Measurements from ENCODE around the gene POLR3H.

The POLR3H gene

GRCh38 chr22:41538583-41538982, 5.7 kb downstream of the POLR3H start:
- no peak overlapping the region for H3K4me3 ChIP-seq (ENCODE audit: low read depth, low read length)
- DNase-seq (ENCODE audit: low read depth): no peak
- TF ChIP-seq CTCF (IDR thresholded peaks at IDR 0.05; ENCODE audit: control insufficient read depth, extremely low read depth, insufficient read depth): no peak

- DNase-seq (ENCODE audit: low read depth): no peak
- H3K4me3 ChIP-seq (ENCODE audit: low read depth, low read length): no peak overlapping the region
- TF ChIP-seq CTCF (IDR thresholded peaks at IDR 0.05; ENCODE audit: control insufficient read depth, extremely low read depth, insufficient read depth): no peak
These were observed 7.1 kb downstream of the POLR3H start for GRCh38 chr22:41537203-41537602.

- DNase-seq (ENCODE audit: low read depth): no peak
- TF ChIP-seq CTCF (IDR thresholded peaks at IDR 0.05; ENCODE audit: control insufficient read depth, extremely low read depth, insufficient read depth): no peak
- no peak overlapping the region for H3K4me3 ChIP-seq (ENCODE audit: low read depth, low read length)
These were observed 9.0 kb downstream of the POLR3H start for GRCh38 chr22:41535244-41535643.

DNA sequence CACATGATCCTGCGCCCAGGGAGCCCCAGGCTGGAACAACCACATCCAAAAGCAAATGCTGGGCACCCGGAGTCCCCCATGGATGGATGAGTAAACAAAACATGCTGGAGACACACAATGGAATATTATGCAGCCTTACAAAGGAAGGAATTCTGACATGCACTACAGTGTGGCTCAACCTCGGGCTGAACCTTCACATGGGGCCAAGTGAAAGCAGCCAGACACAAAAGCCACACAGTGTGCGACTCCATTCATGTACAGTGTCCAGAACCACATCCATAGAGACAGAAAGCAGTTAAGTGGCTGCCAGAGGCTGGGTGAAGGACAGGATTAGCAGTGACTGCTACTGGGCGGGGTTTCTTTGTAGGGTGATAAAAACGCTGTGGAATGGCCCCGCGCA, 10.1 kb downstream of the POLR3H start:
- no peak for TF ChIP-seq CTCF (IDR thresholded peaks at IDR 0.05; ENCODE audit: control insufficient read depth, extremely low read depth, insufficient read depth)
- DNase-seq (ENCODE audit: low read depth): no peak

DNA sequence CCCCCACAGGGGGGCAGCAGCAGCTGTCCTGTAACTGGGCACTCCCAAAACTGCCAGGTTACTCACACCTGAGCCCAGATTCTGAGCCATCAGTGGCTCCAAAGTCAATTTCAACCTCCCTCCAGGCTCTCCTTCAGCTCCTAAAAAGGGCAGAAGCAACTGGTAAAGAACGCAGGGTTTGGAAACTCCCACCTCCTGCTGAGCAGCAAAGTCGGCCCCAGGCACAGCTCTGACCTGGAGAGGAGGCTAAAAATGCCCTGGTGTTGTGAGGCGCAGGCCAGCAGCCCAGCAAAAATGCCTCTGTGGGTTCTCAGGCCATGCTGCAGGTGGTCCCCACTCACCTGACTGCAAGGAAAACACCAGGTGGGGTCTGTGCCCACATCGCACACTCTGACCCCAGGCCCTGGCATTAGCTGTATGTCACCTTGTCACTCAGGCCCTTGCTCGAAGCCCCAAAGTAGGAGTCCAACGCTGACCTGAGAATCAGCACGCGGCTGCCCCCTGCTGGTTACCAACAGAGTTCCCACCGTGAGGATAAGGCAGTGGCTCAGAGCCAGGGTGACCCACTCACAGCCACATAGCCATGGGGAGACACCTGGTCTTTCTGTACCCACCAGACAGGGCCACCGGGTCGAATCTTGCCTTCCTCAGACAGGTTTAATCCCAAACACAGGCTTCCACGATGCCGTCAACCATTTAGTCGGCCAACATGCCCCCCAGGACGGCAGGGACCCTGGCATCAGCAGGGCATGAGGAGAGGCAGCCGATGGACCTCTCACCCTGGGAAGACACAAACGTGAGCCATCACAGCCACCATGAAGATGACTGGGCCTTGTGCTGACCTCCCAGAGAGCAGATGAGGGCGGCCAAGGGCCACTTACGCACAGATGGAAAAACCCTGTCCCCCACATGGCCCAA, 11.1 kb downstream of the POLR3H start:
- no peak for DNase-seq (ENCODE audit: low read depth)
- peak; percentile 67 for TF ChIP-seq CTCF (IDR thresholded peaks at IDR 0.05; ENCODE audit: control insufficient read depth, extremely low read depth, insufficient read depth)

More for the DNA sequence above, 10.1 kb downstream of the POLR3H start:
- no peak overlapping the region for H3K4me3 ChIP-seq (ENCODE audit: low read depth, low read length)

GRCh38 chr22:41531715-41532477, 12.4 kb downstream of the POLR3H start:
- TF ChIP-seq CTCF (IDR thresholded peaks at IDR 0.05; ENCODE audit: control insufficient read depth, extremely low read depth, insufficient read depth): no peak
- DNase-seq (ENCODE audit: low read depth): no peak
- H3K4me3 ChIP-seq (ENCODE audit: low read depth, low read length): no peak overlapping the region

More for the DNA sequence above, 11.1 kb downstream of the POLR3H start:
- H3K4me3 ChIP-seq (ENCODE audit: low read depth, low read length): no peak overlapping the region
